Breast epithelium (tissue), 3 donors: ENCODE results near the gene GSTCD.

Experiments
- CTCF ChIP-seq, 3 donors: fragments of 450-650 bp; IDR thresholded peaks; one replicate each; pipeline ENCODE4 v1.5.1; 2016 to 2017; ENCODE audit warnings: antibody characterized with exemption in 3 of 3, mild to moderate bottlenecking in 3 of 3, moderate library complexity in 3 of 3
- POLR2A ChIP-seq: fragments of 450-650 bp; IDR thresholded peaks from one replicate; pipeline ENCODE4 v1.6.1; 2016; ENCODE audit warnings: antibody characterized with exemption, mild to moderate bottlenecking, moderate library complexity
- POLR2AphosphoS5 ChIP-seq, 3 donors: sonication (generic); formaldehyde crosslinking; IDR thresholded peaks; one replicate each; pipeline ENCODE4 v1.6.1; 2017; ENCODE audit warnings: antibody characterized with exemption in 3 of 3

- TF ChIP-seq CTCF (IDR thresholded peaks at IDR 0.05), result no peak
- no peak for TF ChIP-seq POLR2A
- TF ChIP-seq POLR2AphosphoS5 (IDR thresholded peaks at IDR 0.05), result no peak
Measured at GRCh38 chr4:105859233-105859632, 150.6 kb downstream of the GSTCD start.
